Neural progenitor cell (in vitro differentiated cells): ENCODE data around the gene R3HDM4. TPM values are rescaled to one million over a fixed set of nuclear protein-coding genes. Genes with fewer than 3 reads are reported as not detected.
A peak's percentile ranks its signal among the peaks of the same experiment; 100 is the strongest.

Experiments used
- DNase-seq: peaks from one replicate; pipeline ENCODE4 v3.0.0-alpha.2; 2016; ENCODE audit warnings: low spot score
- H2AFZ ChIP-seq: fragments of 200-600 bp; sonication (generic); replicated peaks from 2 replicates; pipeline ENCODE4 v1.6.1; 2016; ENCODE audit warnings: antibody characterized with exemption
- H3F3A ChIP-seq: fragments of 200-600 bp; sonication (generic); 2 replicates; pipeline ENCODE4 v1.6.1; 2016; ENCODE audit warnings: antibody characterized with exemption, low read depth
- H3K27ac ChIP-seq: fragments of 200-600 bp; sonication (generic); 2 replicates; pipeline ENCODE4 v1.5.1; 2016; ENCODE audit warnings: mild to moderate bottlenecking
- H3K27me3 ChIP-seq: fragments of 200-600 bp; sonication (generic); 2 replicates; pipeline ENCODE4 v1.6.1; 2016; ENCODE audit warnings: mild to moderate bottlenecking, moderate library complexity
- H3K36me3 ChIP-seq: fragments of 200-600 bp; sonication (generic); 2 replicates; pipeline ENCODE4 v1.5.1; 2016
- H3K4me1 ChIP-seq: fragments of 200-600 bp; sonication (generic); 2 replicates; pipeline ENCODE4 v1.6.1; 2016; ENCODE audit warnings: mixed run types
- H3K4me2 ChIP-seq: fragments of 200-600 bp; sonication (generic); 2 replicates; pipeline ENCODE4 v1.6.1; 2016
- H3K4me3 ChIP-seq: fragments of 200-600 bp; sonication (generic); 2 replicates; pipeline ENCODE4 v1.5.1; 2016
- H3K79me2 ChIP-seq: fragments of 200-600 bp; sonication (generic); 2 replicates; pipeline ENCODE4 v1.6.1; 2016; ENCODE audit warnings: low read depth
- H3K9ac ChIP-seq: fragments of 200-600 bp; sonication (generic); 2 replicates; pipeline ENCODE4 v1.6.1; 2016
- H3K9me3 ChIP-seq: fragments of 200-600 bp; sonication (generic); 2 replicates; pipeline ENCODE4 v1.5.1; 2016; ENCODE audit warnings: low read depth
- H4K20me1 ChIP-seq: fragments of 200-600 bp; sonication (generic); 2 replicates; pipeline ENCODE4 v1.6.1; 2016; ENCODE audit warnings: low read depth
- H3K27ac Mint-ChIP-seq: 3 replicates; pipeline ENCODE4 v1.8.0; 2021; ENCODE audit warnings: mixed read lengths
- H3K27me3 Mint-ChIP-seq: 2 replicates; pipeline ENCODE4 v1.8.0; 2022; ENCODE audit warnings: low read depth, mild to moderate bottlenecking, inconsistent platforms, moderate library complexity, mixed read lengths; ENCODE audit not compliant: insufficient read depth
- H3K36me3 Mint-ChIP-seq: 3 replicates; pipeline ENCODE4 v1.8.0; 2021; ENCODE audit warnings: mixed read lengths
- H3K4me1 Mint-ChIP-seq: 3 replicates; pipeline ENCODE4 v1.8.0; 2021; ENCODE audit warnings: mixed read lengths
- H3K4me3 Mint-ChIP-seq: 3 replicates; pipeline ENCODE4 v1.8.0; 2021; ENCODE audit warnings: mild to moderate bottlenecking, moderate library complexity, mixed read lengths
- H3K9me3 Mint-ChIP-seq: 3 replicates; pipeline ENCODE4 v1.8.0; 2020; ENCODE audit warnings: mixed read lengths
- CTCF ChIP-seq: fragments of 200-600 bp; sonication (generic); IDR thresholded peaks from 2 replicates; pipeline ENCODE4 v1.5.1; 2017; ENCODE audit warnings: antibody characterized with exemption, mild to moderate bottlenecking
- EZH2 ChIP-seq: fragments of 200-600 bp; sonication (generic); IDR thresholded peaks from 2 replicates; pipeline ENCODE4 v1.6.1; 2017; ENCODE audit warnings: antibody characterized with exemption, mild to moderate bottlenecking, moderate library complexity
- EZH2phosphoT487 ChIP-seq: fragments of 200-600 bp; sonication (generic); IDR thresholded peaks from 2 replicates; pipeline ENCODE4 v1.6.1; 2017; ENCODE audit warnings: antibody characterized with exemption
- total RNA-seq: library from RNA; depleted of rRNA; stranded (reverse); fragments of >200 nt; gene quantifications from 2 replicates; pipeline ENCODE4 v1.2.3, GENCODE V29; 2015; ENCODE audit warnings: low replicate concordance

Gene R3HDM4
- total RNA-seq, 1 donor from 2014 or later: 22.7 TPM

DNA sequence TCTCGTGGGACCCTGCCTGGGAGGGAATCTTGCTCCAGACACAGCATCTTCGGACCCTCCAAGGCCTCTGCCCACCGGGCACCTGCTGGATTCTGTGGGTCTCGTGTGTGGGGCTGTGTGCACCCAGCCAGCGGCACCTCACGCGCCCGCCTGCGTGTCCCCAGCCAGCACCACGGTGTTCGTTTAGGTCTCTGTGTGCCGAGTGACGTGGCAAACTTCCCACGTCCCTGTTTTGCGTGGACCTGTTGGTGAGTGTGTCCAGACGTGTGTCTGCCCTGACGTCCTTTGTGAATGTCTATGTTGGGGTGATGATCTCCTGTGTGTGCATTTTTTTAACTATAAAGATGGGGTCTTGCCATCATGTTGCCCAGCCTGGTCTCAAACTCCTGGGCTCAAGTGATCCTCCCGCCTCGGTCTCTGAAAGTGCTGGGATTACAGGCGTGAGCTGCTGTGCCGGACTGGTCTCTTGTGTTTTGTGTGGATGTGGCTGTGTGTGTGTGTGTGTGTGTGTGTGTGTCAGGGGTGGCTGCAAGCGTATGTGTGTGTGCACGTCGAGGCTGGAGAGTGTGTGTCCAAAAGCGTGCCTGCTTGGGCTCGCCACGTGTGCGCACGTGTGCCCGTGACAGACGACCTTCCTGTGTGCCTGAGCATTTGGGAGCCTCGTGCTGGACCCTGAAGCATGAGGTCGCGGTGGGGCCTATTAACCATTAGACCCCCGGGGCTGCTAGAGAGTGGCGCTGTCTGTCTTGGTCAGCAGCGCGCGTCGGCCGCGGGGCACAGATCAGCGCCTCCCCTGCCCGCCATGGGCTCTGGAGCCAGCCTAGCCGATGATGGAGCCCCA, 28.5 kb upstream of the R3HDM4 start:
- H3K36me3 ChIP-seq: no peaks in the 10 kb centered on the region
- TF ChIP-seq EZH2phosphoT487: no peak
- no peak for TF ChIP-seq EZH2
- TF ChIP-seq CTCF: no peak
- H3K4me3 Mint-ChIP-seq: peak overlapping the region; percentile 36
- peaks cover 10% of the 10 kb centered on the region for H3K27me3 Mint-ChIP-seq
- H3K79me2 ChIP-seq: peaks cover 95% of the 10 kb centered on the region
- H3K27me3 ChIP-seq: no peaks in the 10 kb centered on the region
- no peak overlapping the region for H3K27ac Mint-ChIP-seq
- H3K27ac ChIP-seq: no peak overlapping the region
- H3K9me3 Mint-ChIP-seq: no peaks in the 10 kb centered on the region
- no peaks in the 10 kb centered on the region for H3F3A ChIP-seq
- DNase-seq: no peak
- peaks cover 15% of the 10 kb centered on the region for H3K4me1 Mint-ChIP-seq
- peaks cover 26% of the 10 kb centered on the region for H3K36me3 Mint-ChIP-seq
- H3K4me1 ChIP-seq: no peaks in the 10 kb centered on the region
- H4K20me1 ChIP-seq: peaks cover 91% of the 10 kb centered on the region
- H3K9ac ChIP-seq: no peak overlapping the region
- no peak overlapping the region for H2AFZ ChIP-seq
- no peak overlapping the region for H3K4me3 ChIP-seq
- H3K9me3 ChIP-seq: no peaks in the 10 kb centered on the region
- no peak overlapping the region for H3K4me2 ChIP-seq

- no peak for TF ChIP-seq EZH2
- no peak for TF ChIP-seq EZH2phosphoT487
- no peak for TF ChIP-seq CTCF
- DNase-seq: no peak
- no peaks in the 10 kb centered on the region for H3K4me1 ChIP-seq
- peaks cover 94% of the 10 kb centered on the region for H4K20me1 ChIP-seq
- no peak overlapping the region for H3K4me3 ChIP-seq
- H3K4me3 Mint-ChIP-seq: no peak overlapping the region
- H3K9me3 Mint-ChIP-seq: no peaks in the 10 kb centered on the region
- H2AFZ ChIP-seq: no peak overlapping the region
- peaks cover 10% of the 10 kb centered on the region for H3K27me3 Mint-ChIP-seq
- H3K4me2 ChIP-seq: no peak overlapping the region
- no peak overlapping the region for H3K27ac ChIP-seq
- H3K9me3 ChIP-seq: no peaks in the 10 kb centered on the region
- H3K27ac Mint-ChIP-seq: no peak overlapping the region
- no peak overlapping the region for H3K9ac ChIP-seq
- no peaks in the 10 kb centered on the region for H3F3A ChIP-seq
- peaks cover 15% of the 10 kb centered on the region for H3K4me1 Mint-ChIP-seq
- H3K79me2 ChIP-seq: peaks cover 97% of the 10 kb centered on the region
- no peaks in the 10 kb centered on the region for H3K36me3 ChIP-seq
- no peaks in the 10 kb centered on the region for H3K27me3 ChIP-seq
- H3K36me3 Mint-ChIP-seq: peaks cover 26% of the 10 kb centered on the region
These were observed 27.7 kb upstream of the R3HDM4 start for GRCh38 chr19:940591-941291.

- peaks cover 94% of the 10 kb centered on the region for H4K20me1 ChIP-seq
- H3K27ac ChIP-seq: no peak overlapping the region
These were observed 26.9 kb upstream of the R3HDM4 start for GRCh38 chr19:939922-940321.

More at GRCh38 chr19:939922-940321, 26.9 kb upstream of the R3HDM4 start:
- H3K4me1 Mint-ChIP-seq: peaks cover 15% of the 10 kb centered on the region
- Histone ChIP-seq H3K27me3 (no peaks in the 10 kb centered on the region), H2AFZ (no peak overlapping the region), H3K9me3 (no peaks in the 10 kb centered on the region), H3K4me1 (no peaks in the 10 kb centered on the region), H3K4me3 (no peak overlapping the region), H3K36me3 (no peaks in the 10 kb centered on the region), H3K4me2 (no peak overlapping the region), H3K9ac (no peak overlapping the region), H3F3A (no peaks in the 10 kb centered on the region), H3K79me2 (peaks cover 97% of the 10 kb centered on the region)
- DNase-seq: no peak
- H3K27me3 Mint-ChIP-seq: peaks cover 10% of the 10 kb centered on the region
- TF ChIP-seq EZH2: no peak
- no peak for TF ChIP-seq EZH2phosphoT487
- TF ChIP-seq CTCF: no peak
- peak overlapping the region; percentile 28 for H3K4me3 Mint-ChIP-seq
- peak overlapping the region; percentile 38 for H3K27ac Mint-ChIP-seq
- no peaks in the 10 kb centered on the region for H3K9me3 Mint-ChIP-seq
- H3K36me3 Mint-ChIP-seq: peaks cover 28% of the 10 kb centered on the region
